NCI-H1436 treated with DMSO at 0.1 percent for 48 hours (cell line): ENCODE data around the gene MCC.

Experiments
- DNase-seq: peaks from one replicate; lab custom pipeline; 2025; lab: John Stamatoyannopoulos, UW

Gene MCC

DNA sequence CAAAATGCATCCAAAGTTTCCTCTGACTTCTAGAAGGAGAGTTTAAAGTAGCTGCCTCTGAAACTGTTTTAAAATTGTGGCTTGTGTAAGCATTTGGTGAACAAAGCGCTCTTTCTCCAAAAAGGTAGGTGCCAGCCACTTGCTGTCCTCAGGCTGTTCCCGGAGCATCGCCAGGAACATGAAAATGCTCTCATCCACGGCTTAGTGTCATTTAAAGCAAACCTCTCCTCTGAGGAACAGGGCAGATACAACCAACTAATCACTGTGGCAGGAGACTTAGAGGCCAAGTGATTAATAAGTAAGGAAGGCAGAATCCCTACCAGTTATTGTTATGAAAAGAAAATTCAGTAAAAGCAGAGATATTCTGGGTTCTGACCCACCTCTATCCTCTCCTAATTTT, 346.1 kb downstream of the MCC start:
- DNase-seq: no peak

DNA sequence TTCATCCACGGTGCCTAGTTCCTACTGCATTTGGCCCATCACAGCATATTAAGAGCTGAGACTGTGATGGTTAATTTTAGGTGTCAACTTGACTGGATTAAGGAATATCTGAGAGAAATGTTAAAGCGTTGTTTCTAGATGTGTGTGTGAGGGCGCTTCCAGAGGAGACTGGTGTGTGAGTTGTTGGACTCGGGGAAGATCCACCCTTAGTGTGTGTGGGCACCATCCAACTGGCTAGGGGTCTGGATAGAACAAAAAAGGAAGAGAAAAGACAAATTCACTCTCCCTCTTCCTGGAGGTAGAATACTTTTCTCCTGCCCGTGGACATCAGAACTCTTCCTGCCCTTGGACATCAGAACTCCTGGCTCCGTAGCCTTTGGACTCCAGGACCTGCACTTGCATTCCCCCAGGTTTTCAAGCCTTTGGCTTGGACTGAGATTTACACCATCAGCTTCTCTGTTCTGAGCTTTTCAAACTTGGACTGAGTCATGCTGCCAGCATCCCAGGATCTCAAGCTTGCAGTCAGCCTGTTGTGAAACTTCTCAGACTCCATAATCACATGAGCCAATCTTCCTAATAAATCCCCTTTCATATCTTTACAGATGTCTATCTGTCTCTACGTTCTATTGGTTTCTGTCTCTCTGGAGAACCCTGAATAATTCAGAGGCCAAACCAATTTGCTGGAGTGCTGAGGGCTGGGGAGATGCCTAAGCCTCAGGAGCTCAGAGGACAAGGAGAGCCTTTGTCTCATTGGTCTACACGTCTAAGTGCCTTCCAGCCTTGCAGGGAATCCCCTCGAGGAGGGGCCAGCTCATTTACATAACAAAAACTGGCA, 347.2 kb downstream of the MCC start:
- no peak for DNase-seq

- DNase-seq: no peak
Observed at GRCh38 chr5:113133211-113133975, 354.9 kb downstream of the MCC start.

- DNase-seq: no peak
Observed at GRCh38 chr5:113132564-113132963, 355.7 kb downstream of the MCC start.

DNA sequence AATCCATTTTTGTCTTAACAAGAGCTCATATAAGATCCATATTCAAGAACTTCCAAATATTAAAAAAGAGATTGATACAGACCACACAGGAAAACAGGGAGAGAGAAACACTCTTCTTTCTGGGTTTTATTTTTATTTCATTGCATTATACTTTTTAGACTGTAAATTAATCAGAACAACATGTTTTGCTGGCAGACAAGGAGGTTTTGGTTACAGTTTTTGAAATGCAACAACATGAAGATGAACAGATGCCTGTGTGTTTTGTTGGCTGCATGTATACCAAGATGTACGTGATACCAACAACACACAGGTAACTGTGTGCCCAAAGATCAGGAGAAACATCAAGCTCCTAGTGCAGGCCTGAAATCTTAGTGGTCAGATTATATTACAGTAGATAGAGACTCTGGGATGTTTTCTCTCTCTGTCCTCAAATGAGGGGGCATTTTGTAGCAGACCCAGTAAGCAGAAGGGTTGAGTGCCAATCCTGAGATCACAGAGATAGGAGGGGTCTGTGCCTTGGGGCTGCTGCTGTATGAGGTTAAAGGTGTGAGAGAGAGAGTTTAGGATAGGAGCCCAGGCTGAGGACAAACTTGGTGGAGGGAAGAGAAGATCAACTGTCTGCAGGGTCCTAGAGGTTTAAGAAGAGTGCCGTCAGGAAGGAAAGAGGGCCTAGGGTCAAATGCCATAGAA, 359.5 kb downstream of the MCC start:
- no peak for DNase-seq

- DNase-seq: no peak
Observed at GRCh38 chr5:113128082-113128481, 360.2 kb downstream of the MCC start.

- no peak for DNase-seq
Observed at GRCh38 chr5:113127021-113127420, 361.2 kb downstream of the MCC start.

GRCh38 chr5:113125371-113125770, 362.9 kb downstream of the MCC start:
- DNase-seq: no peak

- DNase-seq: no peak
Observed at GRCh38 chr5:113124914-113125313, 363.3 kb downstream of the MCC start.

DNA sequence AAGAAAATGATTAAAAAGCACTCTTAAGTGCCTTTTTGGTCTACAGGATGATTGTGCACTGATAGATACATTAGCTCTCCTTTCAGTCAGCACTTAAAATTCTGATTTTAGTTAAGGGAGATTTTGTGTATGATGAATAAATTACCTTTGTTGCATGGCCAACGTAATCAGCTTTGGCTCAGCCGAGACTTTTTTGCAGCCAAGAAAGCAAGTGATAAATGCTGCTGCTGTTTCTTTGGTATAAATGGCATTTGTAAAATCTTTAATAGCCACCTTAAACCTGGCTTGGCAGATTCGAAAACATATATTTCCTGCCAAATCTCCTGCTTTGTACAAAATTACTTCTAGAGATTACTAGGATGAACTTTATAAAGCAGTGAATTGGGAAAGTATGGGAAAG, 364.0 kb downstream of the MCC start:
- no peak for DNase-seq

DNA sequence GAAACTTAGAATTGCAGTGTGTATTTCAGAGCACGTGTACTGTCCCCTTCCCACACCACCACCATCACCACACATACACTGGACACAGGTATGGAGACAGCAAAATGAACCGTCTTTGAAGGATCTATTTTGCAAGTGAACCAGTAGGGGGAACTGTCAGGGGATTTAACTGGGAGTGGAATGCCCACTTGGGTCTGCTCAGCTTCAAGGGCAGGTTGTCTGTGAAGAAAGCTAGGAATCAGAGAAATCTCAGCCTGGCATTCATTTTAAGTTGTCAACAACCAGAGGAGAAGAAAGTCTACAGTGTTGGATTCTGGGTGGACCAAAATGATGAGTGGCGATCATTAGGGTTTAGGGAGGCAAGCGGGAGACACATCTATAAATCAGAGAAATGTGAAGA, 364.6 kb downstream of the MCC start:
- DNase-seq: no peak

DNA sequence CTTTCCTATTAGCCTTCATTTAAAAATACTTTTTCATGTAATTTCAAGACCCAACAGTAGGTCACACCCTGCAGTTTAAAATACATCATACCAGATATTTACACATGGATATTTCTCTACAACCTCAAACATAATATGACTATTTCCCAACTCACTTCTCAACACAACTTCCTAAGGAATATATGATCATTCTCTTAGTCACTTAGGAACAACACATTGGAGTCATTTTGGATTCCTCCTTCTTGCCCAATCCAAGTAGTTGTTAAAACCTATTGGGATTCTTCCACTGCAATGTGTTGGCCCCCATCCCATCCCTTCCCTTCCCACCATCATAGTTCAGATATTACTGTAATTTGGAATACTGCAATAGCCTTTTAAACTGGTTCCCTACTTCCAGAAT, 366.2 kb downstream of the MCC start:
- DNase-seq: no peak

- DNase-seq: no peak
Observed at GRCh38 chr5:113119246-113119924, 368.9 kb downstream of the MCC start.

DNA sequence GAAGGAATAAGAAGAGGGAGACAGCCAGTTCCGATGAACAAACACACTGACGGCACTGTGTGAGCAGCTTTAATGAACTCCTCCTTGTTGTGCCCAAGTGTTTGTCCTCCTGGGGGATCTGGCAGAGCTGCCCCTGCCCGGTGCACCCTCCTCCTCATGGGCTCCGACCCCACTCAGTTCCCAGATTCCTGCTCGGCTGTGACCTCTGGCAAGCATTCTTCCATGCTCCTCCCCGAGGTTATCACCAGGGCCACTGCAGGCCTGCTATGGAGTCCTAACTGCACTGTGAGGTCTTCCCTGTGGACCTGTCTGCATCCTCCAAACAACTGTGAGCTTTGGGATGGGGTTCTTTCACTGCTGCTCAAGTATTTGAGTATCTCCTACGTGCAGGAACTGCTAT, 369.5 kb downstream of the MCC start:
- DNase-seq: no peak

GRCh38 chr5:113118298-113118697, 370.0 kb downstream of the MCC start:
- no peak for DNase-seq

- no peak for DNase-seq
Observed at GRCh38 chr5:113117543-113118115, 370.6 kb downstream of the MCC start.

- no peak for DNase-seq
Observed at GRCh38 chr5:113115956-113116355, 372.3 kb downstream of the MCC start.

GRCh38 chr5:113115061-113115460, 373.2 kb downstream of the MCC start:
- no peak for DNase-seq

GRCh38 chr5:113114559-113114958, 373.7 kb downstream of the MCC start:
- no peak for DNase-seq

- DNase-seq: no peak
Observed at GRCh38 chr5:113112435-113112834, 375.8 kb downstream of the MCC start.

DNA sequence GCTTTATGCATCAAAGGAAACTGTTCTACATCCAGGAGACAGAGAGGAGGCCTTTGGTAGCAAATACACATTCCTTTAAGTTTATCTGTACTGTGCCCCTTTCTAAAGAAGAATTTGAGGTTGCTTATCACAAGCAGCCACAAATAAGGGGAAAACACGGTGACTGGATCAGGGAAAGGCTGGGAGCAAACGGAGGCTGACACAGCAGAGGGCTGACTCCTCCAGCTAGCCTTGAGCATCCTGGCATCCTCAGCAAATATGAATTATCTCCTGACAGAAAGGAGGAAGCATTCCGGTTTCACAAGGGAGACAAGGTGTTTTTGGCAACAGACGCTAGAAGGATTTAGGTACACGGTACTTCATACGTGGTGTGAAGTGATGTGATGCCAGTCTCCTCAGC, 378.1 kb downstream of the MCC start:
- no peak for DNase-seq

GRCh38 chr5:113109344-113109743, 378.9 kb downstream of the MCC start:
- no peak for DNase-seq
